ENCODE data around the gene TBC1D16. TPM values are rescaled to one million over a fixed set of nuclear protein-coding genes. Genes with fewer than 3 reads are reported as not detected.

TBC1D16 gene
- total RNA-seq, 4 donors from 2014 or later = 5.8 to 8.1 (median 7.0) TPM

- in situ Hi-C loops (cut with MboI; ENCODE audit: low sequenced_read_pairs in 4 of 4) = no loop called here
- Histone ChIP-seq H3K27ac (no peak overlapping the region), H3K4me3 (no peak overlapping the region), H3K9me3 (no peaks in the 10 kb centered on the region), H3K36me3 (no peaks in the 10 kb centered on the region), H3K4me1 (peaks cover under 1 to 2% of the 10 kb centered on the region in 2 donors), H3K27me3 (no peaks in the 10 kb centered on the region)
- intact Hi-C loops (cut with DNase I; ENCODE audit: low total_unique reads) = no loop called here
- ATAC-seq (no peak), DNase-seq (no peak)
- no peak for TF ChIP-seq POLR2A (IDR thresholded peaks at IDR 0.05)
- TF ChIP-seq CTCF (IDR thresholded peaks at IDR 0.05 in 4 of 5, conservative IDR thresholded peaks at IDR 0.05 in 1 of 5) = no peak
Measured at GRCh38 chr17:80058311-80058955, 22.8 kb upstream of the TBC1D16 start.

GRCh38 chr17:80055597-80055996, 19.9 kb upstream of the TBC1D16 start:
- in situ Hi-C loops (cut with MboI; ENCODE audit: low sequenced_read_pairs in 4 of 4) = no loop called here
- intact Hi-C loops (cut with DNase I; ENCODE audit: low total_unique reads) = no loop called here
- DNase-seq (no peak), ATAC-seq (no peak)
- no peaks in the 10 kb centered on the region for H3K27me3 ChIP-seq
- H3K4me1 ChIP-seq = no peaks in the 10 kb centered on the region
- no peak overlapping the region for H3K27ac ChIP-seq
- H3K9me3 ChIP-seq = no peaks in the 10 kb centered on the region
- TF ChIP-seq CTCF (IDR thresholded peaks at IDR 0.05 in 4 of 5, conservative IDR thresholded peaks at IDR 0.05 in 1 of 5) = no peak
- no peak for TF ChIP-seq POLR2A (IDR thresholded peaks at IDR 0.05)
- no peak overlapping the region for H3K4me3 ChIP-seq
- peaks cover 0 to 3% of the 10 kb centered on the region in 2 donors for H3K36me3 ChIP-seq

DNA sequence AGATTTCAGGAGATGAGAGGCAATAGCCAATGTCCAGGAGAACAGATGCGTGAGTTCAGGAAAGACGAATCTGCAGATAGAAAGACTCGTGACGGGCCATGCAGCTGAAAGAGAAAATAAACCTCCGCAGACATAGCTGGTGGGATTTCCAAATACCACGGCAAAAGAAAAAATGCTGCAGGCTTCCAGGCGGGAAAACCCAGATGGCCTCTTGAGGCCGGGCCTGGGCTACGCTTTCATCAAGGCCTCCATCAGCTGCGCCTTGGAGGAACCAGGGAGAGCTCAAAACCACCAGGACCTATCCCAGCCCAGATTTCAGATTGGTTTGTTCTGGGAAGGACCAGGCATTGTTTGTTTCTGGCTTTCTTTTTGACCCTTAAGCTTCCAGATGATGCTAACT, 17.4 kb upstream of the TBC1D16 start:
- Histone ChIP-seq H3K27me3 (no peaks in the 10 kb centered on the region), H3K9me3 (no peaks in the 10 kb centered on the region), H3K36me3 (peaks cover 0 to 3% of the 10 kb centered on the region in 2 donors), H3K27ac (no peak overlapping the region), H3K4me1 (no peaks in the 10 kb centered on the region), H3K4me3 (no peak overlapping the region)
- intact Hi-C loops (cut with DNase I; ENCODE audit: low total_unique reads) = no loop called here
- in situ Hi-C loops (cut with MboI; ENCODE audit: low sequenced_read_pairs in 4 of 4) = no loop called here
- no peak for DNase-seq
- TF ChIP-seq CTCF (IDR thresholded peaks at IDR 0.05 in 4 of 5, conservative IDR thresholded peaks at IDR 0.05 in 1 of 5) = no peak
- TF ChIP-seq POLR2A (IDR thresholded peaks at IDR 0.05) = no peak
- no peak for ATAC-seq

- H3K4me1 ChIP-seq = no peaks in the 10 kb centered on the region
- TF ChIP-seq POLR2A (IDR thresholded peaks at IDR 0.05) (no peak), CTCF (IDR thresholded peaks at IDR 0.05 in 4 of 5, conservative IDR thresholded peaks at IDR 0.05 in 1 of 5) (no peak)
- no peak overlapping the region for H3K4me3 ChIP-seq
- H3K27ac ChIP-seq = no peak overlapping the region
- intact Hi-C loops (cut with DNase I; ENCODE audit: low total_unique reads) = no loop called here
- H3K9me3 ChIP-seq = no peaks in the 10 kb centered on the region
- H3K36me3 ChIP-seq = peaks cover 0 to 3% of the 10 kb centered on the region in 2 donors
- in situ Hi-C loops (cut with MboI; ENCODE audit: low sequenced_read_pairs in 4 of 4) = no loop called here
- H3K27me3 ChIP-seq = no peaks in the 10 kb centered on the region
- DNase-seq (no peak), ATAC-seq (no peak)
Measured at GRCh38 chr17:80051681-80052080, 16.0 kb upstream of the TBC1D16 start.

- H3K4me1 ChIP-seq = no peaks in the 10 kb centered on the region
- H3K27ac ChIP-seq = no peak overlapping the region
- ATAC-seq (no peak), DNase-seq (no peak)
- H3K27me3 ChIP-seq = no peaks in the 10 kb centered on the region
- intact Hi-C loops (cut with DNase I; ENCODE audit: low total_unique reads) = no loop called here
- no peak overlapping the region for H3K4me3 ChIP-seq
- TF ChIP-seq POLR2A (IDR thresholded peaks at IDR 0.05) = no peak
- no peak for TF ChIP-seq CTCF (IDR thresholded peaks at IDR 0.05 in 4 of 5, conservative IDR thresholded peaks at IDR 0.05 in 1 of 5)
- H3K36me3 ChIP-seq = peaks cover 0 to 3% of the 10 kb centered on the region in 2 donors
- H3K9me3 ChIP-seq = no peaks in the 10 kb centered on the region
- in situ Hi-C loops (cut with MboI; ENCODE audit: low sequenced_read_pairs in 4 of 4) = no loop called here
Measured at GRCh38 chr17:80050706-80051105, 15.0 kb upstream of the TBC1D16 start.

Data from gastrocnemius medialis (tissue), 4 donors.